ENCODE data around the gene D2HGDH. TPM values are rescaled to one million over a fixed set of nuclear protein-coding genes. Genes with fewer than 3 reads are reported as not detected.

D2HGDH gene
- total RNA-seq, 1 experiment from 2014 or later = 7.4 TPM

DNA sequence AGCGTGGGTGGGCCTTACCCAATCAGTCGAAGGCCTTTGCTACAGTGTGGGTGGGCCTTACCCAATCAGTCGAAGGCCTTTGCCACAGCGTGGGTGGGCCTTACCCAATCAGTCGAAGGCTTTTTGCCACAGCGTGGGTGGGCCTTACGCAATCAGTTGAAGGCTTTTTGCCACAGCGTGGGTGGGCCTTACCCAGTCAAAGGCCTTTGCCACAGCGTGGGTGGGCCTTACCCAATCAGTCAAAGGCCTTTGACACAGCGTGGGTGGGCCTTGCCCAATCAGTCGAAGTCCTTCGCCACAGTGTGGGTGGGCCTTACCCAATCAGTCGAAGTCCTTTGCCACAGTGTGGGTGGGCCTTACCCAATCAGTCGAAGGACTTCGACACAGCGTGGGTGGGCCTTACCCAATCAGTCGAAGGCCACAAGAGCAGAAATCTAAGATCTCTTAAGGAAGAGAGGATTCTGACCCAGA, 25.9 kb downstream of the D2HGDH start:
- H3K4me1 ChIP-seq (replicated peaks) = peaks cover 5% of the 10 kb centered on the region; the same call in 1 of the 2 replicates
- no peak for DNase-seq (ENCODE audit: low read depth in 1 of 2, low spot score in 2 of 2)
- no peak overlapping the region for H3K4me3 ChIP-seq

DNA sequence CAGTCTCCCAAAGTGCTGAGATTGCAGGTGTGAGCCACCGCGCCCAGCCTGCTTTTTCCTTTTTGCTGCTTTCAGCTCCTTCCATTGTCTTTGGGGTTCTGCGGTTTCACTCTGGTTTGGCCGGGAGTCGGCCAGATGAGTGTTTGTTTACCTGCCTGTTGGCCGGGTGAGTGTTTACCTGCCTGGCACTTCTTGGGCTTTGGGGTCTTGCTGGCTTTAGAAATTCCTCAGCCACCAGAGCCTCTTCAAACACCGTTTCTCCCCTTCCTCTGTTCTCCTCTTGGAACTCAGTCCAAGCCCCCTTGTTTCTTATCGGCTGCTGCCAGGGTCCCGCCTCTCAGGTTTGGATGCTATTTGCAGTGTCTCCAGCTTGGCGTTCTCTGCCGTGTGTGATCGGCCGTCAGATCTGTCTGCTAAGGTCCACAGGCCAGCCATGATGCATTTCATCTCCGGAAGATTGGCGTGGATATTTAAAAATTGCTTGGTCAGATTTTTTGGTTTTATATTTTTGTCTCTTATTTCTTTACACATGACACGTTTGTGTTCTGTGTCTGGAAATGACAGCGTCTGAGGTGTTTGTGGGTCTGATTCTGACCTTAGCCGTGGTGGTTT, 28.0 kb downstream of the D2HGDH start:
- Histone ChIP-seq H3K27ac (no peak overlapping the region), H3K27me3 (replicated peaks) (no peaks in the 10 kb centered on the region), H3K36me3 (no peaks in the 10 kb centered on the region), H3K9me3 (replicated peaks) (no peaks in the 10 kb centered on the region), H3K4me3 (no peak overlapping the region), H3K4me1 (replicated peaks) (peaks cover 5% of the 10 kb centered on the region; the same call in 1 of the 2 replicates)
- no peak for DNase-seq (ENCODE audit: low read depth in 1 of 2, low spot score in 2 of 2)

More for the DNA sequence above, 25.9 kb downstream of the D2HGDH start:
- Histone ChIP-seq H3K27ac (no peak overlapping the region), H3K36me3 (peaks cover 7% of the 10 kb centered on the region), H3K27me3 (replicated peaks) (no peaks in the 10 kb centered on the region), H3K9me3 (replicated peaks) (no peaks in the 10 kb centered on the region)

DNA sequence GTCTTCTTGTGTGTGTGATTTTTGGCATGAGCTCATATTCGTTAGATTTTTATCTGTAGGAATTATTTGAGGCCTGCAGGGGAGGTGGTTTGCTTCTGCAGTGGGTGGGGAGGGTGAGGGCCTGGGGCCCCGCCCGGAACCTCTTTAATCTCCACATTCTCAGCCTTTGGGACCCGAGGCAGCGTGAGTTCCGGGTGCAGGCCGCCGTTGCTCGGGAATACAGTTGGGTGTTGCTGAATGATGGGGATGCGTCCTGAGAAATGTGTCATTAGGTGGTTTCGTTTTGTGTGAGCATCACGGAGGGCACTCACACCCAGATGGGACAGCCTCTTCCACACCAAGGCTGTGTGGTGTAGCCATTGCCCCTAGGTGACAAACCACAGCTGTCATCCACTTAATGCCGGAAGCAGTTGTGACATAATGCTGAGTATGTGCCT, 28.5 kb downstream of the D2HGDH start:
- Histone ChIP-seq H3K4me3 (no peak overlapping the region), H3K27me3 (replicated peaks) (no peaks in the 10 kb centered on the region), H3K36me3 (no peaks in the 10 kb centered on the region), H3K4me1 (replicated peaks) (peaks cover 5% of the 10 kb centered on the region; the same call in 1 of the 2 replicates), H3K9me3 (replicated peaks) (no peaks in the 10 kb centered on the region), H3K27ac (no peak overlapping the region)
- no peak for DNase-seq (ENCODE audit: low read depth in 1 of 2, low spot score in 2 of 2)

DNA sequence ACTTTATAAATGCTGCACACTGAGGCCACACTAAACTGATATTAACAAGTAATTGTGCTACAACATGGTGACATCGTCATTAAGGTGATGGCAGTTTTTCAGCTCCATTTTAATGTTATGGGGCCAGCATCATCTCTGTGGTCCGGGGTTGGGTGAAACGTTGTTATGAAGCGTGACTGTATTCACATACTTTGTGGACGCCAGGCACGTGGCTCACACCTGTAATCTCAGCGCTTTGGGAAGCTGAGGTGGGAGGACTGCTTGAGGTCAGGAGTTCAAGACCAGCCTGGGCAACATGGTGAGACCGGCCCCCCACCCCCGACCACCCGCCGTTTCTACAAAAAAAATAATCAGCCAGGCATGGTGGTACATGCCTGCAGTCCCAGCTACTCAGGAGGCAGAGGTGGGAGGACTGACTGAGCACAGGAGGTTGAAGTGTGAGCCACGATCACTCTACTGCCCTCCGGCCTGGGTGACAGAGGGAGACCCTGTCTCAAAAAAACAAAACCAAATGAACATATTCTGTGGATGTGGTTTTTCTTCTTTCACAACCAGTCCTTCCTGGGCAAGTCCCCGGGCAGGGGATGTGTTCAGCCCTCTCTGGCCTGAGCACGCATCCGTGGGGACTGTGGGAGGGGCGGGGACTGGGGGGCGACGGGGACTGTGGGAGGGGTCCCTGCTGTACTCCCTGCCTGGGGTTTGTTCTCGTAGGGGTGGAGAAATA, 29.3 kb downstream of the D2HGDH start:
- peaks cover 5% of the 10 kb centered on the region; the same call in 1 of the 2 replicates for H3K4me1 ChIP-seq (replicated peaks)
- H3K9me3 ChIP-seq (replicated peaks) = no peaks in the 10 kb centered on the region
- no peaks in the 10 kb centered on the region for H3K36me3 ChIP-seq
- no peak overlapping the region for H3K27ac ChIP-seq
- no peaks in the 10 kb centered on the region for H3K27me3 ChIP-seq (replicated peaks)
- no peak for DNase-seq (ENCODE audit: low read depth in 1 of 2, low spot score in 2 of 2)
- no peak overlapping the region for H3K4me3 ChIP-seq

DNA sequence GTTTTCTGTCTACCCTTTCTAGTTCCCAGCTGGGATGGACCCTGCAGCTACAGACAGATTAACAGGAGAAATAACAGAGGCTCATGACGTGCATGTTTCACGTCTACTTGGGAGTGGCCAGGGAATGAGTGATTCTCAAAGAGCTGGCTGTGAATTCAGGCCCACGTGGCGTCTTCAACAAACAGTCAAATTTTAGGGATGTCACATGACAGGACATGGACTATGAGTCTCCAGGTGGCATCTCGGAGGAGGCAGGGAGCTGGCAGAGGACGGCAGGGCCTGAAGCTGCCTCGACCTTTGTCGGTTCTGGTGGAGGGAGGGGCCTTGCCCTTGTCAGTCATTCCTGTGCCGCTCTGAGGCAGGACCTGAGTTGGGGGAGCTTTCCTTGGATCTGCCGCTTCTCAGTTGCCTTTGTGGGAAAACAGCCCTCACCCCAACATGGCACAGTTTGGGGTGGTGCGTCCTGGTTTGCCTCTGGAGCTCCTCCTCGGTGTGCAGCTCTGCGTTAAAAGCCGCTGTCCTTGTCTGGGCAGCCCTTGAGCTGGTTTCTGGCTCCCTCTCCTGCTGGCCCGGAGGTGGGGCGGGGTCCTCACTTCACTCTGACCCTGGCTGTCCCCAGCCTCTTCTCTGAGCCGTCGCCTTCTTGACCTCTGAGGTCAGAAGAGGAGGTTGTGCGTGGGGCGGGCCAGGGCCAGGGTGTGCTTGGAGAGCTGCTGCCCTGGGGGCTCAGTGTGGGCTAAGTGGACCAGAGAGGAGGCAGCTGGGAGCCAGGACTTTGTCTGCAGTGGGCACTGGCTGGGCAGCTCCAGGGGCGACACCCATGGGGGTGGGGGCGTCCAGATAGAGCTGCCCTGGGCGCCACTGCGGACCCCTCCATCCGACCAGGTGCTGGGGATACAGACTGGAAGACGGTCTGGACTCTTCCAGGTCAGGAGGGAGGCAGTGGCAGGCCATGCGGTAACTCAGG, 30.1 kb downstream of the D2HGDH start:
- DNase-seq (ENCODE audit: low read depth in 1 of 2, low spot score in 2 of 2) = peak in 1 of 2 experiments; percentile 33
- no peaks in the 10 kb centered on the region for H3K9me3 ChIP-seq (replicated peaks)
- H3K4me1 ChIP-seq (replicated peaks) = peaks cover 5% of the 10 kb centered on the region; the same call in 1 of the 2 replicates
- no peak overlapping the region for H3K27ac ChIP-seq
- H3K36me3 ChIP-seq = no peaks in the 10 kb centered on the region
- H3K27me3 ChIP-seq (replicated peaks) = no peaks in the 10 kb centered on the region
- H3K4me3 ChIP-seq = no peak overlapping the region

DNA sequence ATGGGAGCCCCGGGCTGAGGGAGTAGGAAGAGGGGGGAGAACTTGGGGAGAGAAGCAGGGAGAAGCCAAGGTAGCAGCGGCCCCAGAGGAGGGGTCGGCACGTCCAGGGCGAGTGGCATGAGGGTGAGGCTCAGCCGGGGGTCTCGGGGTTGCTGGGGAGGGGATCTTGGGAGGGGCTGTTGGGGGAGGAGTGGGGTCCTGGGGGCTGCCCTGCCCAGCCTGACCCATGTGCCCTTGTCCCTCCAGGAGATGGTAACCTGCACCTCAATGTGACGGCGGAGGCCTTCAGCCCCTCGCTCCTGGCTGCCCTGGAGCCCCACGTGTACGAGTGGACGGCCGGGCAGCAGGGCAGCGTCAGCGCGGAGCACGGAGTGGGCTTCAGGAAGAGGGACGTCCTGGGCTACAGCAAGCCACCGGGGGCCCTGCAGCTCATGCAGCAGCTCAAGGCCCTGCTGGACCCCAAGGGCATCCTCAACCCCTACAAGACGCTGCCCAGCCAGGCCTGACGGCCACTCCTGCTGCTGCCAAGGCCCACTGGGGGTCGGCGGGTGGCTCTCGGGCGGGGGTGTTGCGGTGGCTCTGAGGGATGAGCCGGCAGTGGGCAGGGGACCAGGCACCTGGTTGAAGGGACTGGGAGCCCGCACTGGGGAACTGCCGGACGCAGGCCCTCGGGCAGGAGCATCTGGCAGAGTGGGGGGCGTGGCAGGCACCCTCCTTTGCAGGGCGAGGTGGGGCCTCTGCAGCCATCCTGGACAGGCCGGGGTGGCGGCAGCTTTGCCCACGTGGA, 33.2 kb downstream of the D2HGDH start:
- Histone ChIP-seq H3K27ac (no peak overlapping the region), H3K9me3 (replicated peaks) (no peaks in the 10 kb centered on the region), H3K27me3 (replicated peaks) (no peaks in the 10 kb centered on the region), H3K36me3 (no peaks in the 10 kb centered on the region), H3K4me1 (replicated peaks) (no peaks in the 10 kb centered on the region), H3K4me3 (no peak overlapping the region)
- DNase-seq (ENCODE audit: low read depth in 1 of 2, low spot score in 2 of 2) = peak in 1 of 2 experiments; percentile 41

DNA sequence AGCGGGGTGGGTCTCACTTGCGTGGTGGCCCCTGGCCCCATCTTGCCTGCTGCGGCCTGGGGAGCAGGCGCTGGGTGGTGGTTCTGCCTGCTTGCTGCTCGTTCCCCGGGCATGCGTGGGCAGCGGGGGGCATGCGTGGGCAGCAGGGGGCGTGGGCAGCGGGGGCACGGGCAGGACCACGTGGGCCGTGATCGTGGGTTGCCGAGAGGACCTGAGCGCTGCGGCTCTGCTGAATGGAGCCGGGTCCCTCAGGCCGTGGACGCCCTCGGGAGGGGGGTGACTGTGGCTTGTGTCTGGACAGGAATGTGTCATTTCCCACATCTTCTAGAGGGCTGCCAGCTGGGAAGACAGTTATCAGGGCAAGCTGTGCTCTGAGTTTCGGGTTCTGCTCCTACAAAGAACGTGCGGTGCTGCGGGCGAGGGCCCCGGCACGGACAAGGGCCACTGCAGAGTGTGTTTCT, 33.9 kb downstream of the D2HGDH start:
- peak in 1 of 2 experiments; percentile 35 for DNase-seq (ENCODE audit: low read depth in 1 of 2, low spot score in 2 of 2)
- no peak overlapping the region for H3K27ac ChIP-seq
- no peak overlapping the region for H3K4me3 ChIP-seq
- no peaks in the 10 kb centered on the region for H3K27me3 ChIP-seq (replicated peaks)
- H3K4me1 ChIP-seq (replicated peaks) = no peaks in the 10 kb centered on the region
- no peaks in the 10 kb centered on the region for H3K36me3 ChIP-seq
- H3K9me3 ChIP-seq (replicated peaks) = no peaks in the 10 kb centered on the region

DNA sequence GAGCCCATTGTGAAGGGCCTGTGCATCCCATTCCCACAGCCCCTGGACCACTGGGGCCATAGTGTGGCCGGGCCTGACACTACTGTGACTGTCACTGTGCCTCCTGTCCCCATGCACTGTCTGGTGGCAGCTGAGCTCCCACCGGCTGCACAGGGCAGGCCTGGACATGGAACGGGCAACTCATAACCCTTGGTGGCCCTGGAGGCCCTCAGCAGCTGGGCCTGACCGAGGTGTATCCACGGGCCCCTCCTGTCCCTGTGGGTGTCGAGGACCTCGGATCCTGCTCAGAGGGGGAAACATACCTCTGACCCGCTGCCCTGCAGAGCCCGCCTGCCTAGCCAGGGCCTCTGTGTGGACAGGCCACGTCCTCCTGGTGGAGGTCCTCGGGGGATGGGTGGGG, 34.4 kb downstream of the D2HGDH start:
- peak in 1 of 2 experiments; percentile 32 for DNase-seq (ENCODE audit: low read depth in 1 of 2, low spot score in 2 of 2)
- Histone ChIP-seq H3K4me1 (replicated peaks) (no peaks in the 10 kb centered on the region), H3K27ac (no peak overlapping the region), H3K9me3 (replicated peaks) (no peaks in the 10 kb centered on the region), H3K36me3 (no peaks in the 10 kb centered on the region), H3K4me3 (no peak overlapping the region), H3K27me3 (replicated peaks) (no peaks in the 10 kb centered on the region)

DNA sequence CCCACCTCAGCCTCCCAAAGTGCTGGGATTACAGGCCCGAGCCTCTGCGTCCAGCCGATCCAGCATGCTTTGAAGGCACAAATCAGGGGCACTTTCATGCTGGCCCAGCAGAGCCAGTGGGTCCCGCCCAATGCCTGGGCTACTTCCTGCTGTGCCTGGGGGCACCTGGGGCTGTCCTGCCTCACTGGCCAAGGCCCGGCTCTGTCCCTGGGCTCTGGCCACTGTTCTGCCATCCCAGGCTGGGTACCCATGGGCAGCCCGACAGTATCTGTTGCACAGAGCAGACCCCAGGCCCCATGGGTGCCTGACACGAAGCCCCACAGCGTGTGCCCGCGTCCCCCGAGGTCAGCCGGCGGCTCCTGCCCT, 35.4 kb downstream of the D2HGDH start:
- H3K36me3 ChIP-seq = no peaks in the 10 kb centered on the region
- H3K4me1 ChIP-seq (replicated peaks) = 0 out of 2 replicates have a peak, but pooled peaks cover 2% of the 10 kb centered on the region
- H3K27me3 ChIP-seq (replicated peaks) = peaks cover 2% of the 10 kb centered on the region
- no peaks in the 10 kb centered on the region for H3K9me3 ChIP-seq (replicated peaks)
- no peak overlapping the region for H3K27ac ChIP-seq
- no peak for DNase-seq (ENCODE audit: low read depth in 1 of 2, low spot score in 2 of 2)
- no peak overlapping the region for H3K4me3 ChIP-seq

DNA sequence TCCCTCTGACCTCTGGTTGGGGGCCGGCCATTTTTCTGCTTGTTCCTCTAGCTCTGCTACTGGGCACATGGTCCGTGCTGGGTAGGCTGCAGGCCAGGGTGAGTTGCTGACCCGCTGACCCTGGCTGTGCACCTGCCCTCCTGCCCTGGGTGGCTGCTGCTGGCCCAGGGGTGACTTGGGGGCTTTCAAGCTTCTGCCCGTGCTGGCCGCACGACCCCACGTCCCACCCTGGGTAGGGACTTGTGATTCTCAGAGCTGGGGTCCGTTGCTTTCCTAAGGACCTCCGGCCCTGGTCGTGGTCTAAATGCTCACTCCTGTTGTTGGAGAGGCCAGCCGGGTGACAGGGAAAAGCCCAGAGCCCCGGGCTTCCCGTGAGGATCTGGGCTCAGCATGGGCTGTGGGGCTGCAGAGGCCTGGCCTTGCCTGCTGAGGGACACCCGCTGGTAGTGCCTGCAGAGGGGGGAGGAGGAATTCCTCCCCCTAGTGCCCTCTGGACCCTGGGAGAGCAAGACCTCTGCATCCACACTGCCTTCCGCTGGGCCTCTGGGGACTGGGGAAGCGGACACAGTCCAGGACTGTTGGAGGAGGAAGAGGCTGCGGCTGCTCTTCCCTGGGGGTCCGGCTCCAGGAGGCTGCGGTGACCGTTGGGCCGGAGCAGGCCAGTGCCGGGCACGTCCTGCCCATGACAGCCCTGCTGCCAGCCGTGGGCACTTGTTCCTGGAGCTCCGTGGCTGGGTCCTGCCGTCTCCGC, 35.9 kb downstream of the D2HGDH start:
- Histone ChIP-seq H3K4me1 (replicated peaks) (0 out of 2 replicates have a peak, but pooled peaks cover 5% of the 10 kb centered on the region), H3K4me3 (no peak overlapping the region), H3K27me3 (replicated peaks) (peaks cover 7% of the 10 kb centered on the region), H3K27ac (no peak overlapping the region), H3K9me3 (replicated peaks) (no peaks in the 10 kb centered on the region), H3K36me3 (no peaks in the 10 kb centered on the region)
- DNase-seq (ENCODE audit: low read depth in 1 of 2, low spot score in 2 of 2) = peak in 1 of 2 experiments; percentile 37

DNA sequence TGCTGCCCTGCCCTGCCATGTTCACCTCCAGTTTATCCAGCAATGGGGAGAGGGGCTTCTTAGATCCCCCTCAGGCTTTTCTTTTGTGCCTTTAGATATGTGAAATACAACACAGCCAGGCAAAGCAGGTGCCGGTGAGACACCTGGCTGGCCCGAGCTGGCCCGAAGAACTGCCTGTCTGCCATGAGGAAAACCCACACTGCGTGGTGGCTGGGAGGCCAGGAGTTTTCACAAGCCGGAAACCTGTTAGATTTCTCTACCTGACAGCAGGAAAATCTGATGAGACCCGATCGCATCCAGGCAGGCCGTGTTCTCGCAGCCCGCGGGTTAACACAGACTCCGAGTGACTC, 36.5 kb downstream of the D2HGDH start:
- no peaks in the 10 kb centered on the region for H3K9me3 ChIP-seq (replicated peaks)
- H3K27ac ChIP-seq = no peak overlapping the region
- no peak for DNase-seq (ENCODE audit: low read depth in 1 of 2, low spot score in 2 of 2)
- H3K36me3 ChIP-seq = no peaks in the 10 kb centered on the region
- peaks cover 10% of the 10 kb centered on the region for H3K27me3 ChIP-seq (replicated peaks)
- H3K4me1 ChIP-seq (replicated peaks) = 0 out of 2 replicates have a peak, but pooled peaks cover 5% of the 10 kb centered on the region
- H3K4me3 ChIP-seq = no peak overlapping the region

DNA sequence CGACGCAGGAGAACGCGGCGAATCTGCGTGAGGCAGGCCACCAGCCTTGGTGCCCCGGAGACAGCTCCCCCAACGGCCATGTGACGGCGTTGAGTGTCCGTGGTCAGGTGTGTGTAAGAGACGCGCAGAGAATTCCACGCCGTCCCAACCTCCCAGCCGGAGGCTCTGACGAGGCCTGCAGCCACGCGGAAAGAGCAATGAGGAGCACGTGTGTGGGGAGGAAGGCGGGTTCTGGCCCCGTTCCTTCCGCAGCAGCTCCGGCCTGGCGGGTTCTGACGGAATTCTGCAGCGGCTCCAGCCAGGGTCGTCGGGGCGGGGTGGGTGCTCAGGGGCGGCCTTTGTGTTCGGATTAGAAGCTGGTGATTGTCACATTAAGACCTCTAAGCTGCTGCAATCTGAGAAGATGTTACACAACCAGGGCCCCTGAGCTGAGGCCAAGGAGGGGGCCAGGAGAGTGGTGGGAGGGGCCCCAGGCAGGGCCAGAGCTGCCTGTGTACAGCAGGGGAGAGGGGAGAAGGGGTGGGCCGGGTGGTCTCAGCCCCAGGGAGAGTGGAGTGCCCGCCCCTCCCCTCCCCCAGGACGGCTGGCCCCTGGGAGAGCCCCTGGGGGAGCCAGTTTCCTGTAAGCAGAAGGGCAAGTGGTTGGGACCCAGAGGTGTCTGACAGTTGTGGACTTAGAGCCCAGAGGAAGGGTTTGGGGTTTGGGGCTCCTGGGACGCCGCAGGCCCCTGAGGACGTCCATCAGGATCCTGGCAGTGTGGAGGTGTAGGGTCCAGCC, 37.0 kb downstream of the D2HGDH start:
- peaks cover 10% of the 10 kb centered on the region for H3K27me3 ChIP-seq (replicated peaks)
- H3K4me3 ChIP-seq = no peak overlapping the region
- no peaks in the 10 kb centered on the region for H3K36me3 ChIP-seq
- no peak overlapping the region for H3K27ac ChIP-seq
- no peaks in the 10 kb centered on the region for H3K9me3 ChIP-seq (replicated peaks)
- peak in 1 of 2 experiments; percentile 38 for DNase-seq (ENCODE audit: low read depth in 1 of 2, low spot score in 2 of 2)
- 0 out of 2 replicates have a peak, but pooled peaks cover 5% of the 10 kb centered on the region for H3K4me1 ChIP-seq (replicated peaks)

Data from SJSA1 (cell line).